ENCODE results near the gene KCNQ5. TPM values are rescaled to one million over a fixed set of nuclear protein-coding genes. Genes with fewer than 3 reads are reported as not detected.

Gene KCNQ5
- total RNA-seq, 8 experiments from 2014 or later = 0.17 to 18.5 (median 1.7) TPM

DNA sequence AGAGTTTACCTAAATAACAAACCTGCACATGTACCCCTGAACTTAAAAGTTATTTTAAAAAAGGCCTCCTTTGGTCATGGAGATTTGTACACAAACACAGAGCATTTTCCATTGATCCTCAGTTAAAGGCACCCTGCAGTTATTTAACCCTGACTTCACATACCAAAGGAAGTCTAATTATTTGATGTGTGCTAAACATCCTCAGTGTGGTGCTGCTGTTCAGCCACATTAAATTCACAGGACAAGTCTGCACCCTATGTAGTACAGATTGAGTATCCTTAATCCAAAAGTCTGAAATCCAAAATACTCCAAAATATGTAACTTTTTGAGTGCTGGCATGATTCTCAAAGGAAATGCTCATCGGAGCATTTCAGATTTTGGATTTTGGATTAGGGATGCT is 21.4 kb downstream of the KCNQ5 start:
- in situ Hi-C loops (cut with MboI; ENCODE audit: low pct_unique_long_range_greater_than_20kb in 2 of 9, low sequenced_read_pairs in 9 of 9, unreplicated experiment in 9 of 9) = loop anchor here in 1 of 9 experiments (25.0 kb wide), 1 partner anchor 494 kb away; no protein-coding TSS in a partner anchor
- Histone ChIP-seq H3K4me3 (no peak overlapping the region), H3K27ac (no peak overlapping the region), H3K4me1 (replicated peaks in 1 of 2) (no peaks in the 10 kb centered on the region)
- ATAC-seq (replicated peaks in 6 of 8) = peak in 1 of 8 experiments; percentile 24
- 40 to 100% (median 83%) methylated on average over 1 of the region's 1 CpG; no CpG with 5 or more reads in 3 of the 10 experiments for WGBS, 10 experiments

DNA sequence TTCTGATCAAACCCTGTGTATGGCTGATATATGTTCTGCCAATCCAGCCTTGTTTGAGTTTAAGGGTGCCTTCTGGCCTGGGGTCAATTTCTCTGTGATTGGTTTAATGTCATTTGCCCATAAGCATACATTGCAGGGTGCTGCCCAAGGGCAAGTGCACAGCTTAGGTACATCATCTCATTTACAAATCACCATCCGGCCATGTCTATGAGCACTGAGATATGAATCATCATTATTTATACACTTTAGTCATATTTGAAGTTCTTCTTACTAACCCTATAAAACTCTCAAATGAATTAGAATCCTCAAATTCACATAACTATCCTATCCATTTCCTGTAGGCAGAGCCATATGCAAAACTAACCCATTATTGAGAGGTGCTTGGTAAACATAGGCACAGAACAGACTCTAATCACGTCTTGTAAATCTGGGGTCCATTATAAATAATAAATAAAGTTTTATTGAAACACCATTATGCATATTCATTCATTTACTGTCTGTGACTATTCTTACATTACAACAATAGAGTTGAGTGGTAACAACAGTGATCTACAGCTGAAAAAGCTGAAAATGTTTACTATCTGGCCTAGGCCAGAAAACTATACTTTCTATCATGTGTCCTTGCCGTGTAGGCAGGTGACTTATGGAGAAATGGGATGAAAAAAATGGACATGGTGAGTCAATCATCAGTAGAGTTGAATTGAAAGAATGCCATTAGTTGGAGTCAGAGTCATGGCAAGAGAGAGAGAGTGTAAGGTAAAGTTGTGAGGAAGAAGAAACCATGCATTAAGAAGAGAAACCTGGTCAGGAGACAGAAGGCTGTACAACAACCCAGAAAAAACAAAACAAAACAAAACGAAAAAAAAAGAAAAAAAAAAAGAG is 25.0 kb downstream of the KCNQ5 start:
- no peaks in the 10 kb centered on the region for H3K4me1 ChIP-seq (replicated peaks in 1 of 2)
- in situ Hi-C loops (cut with MboI; ENCODE audit: low pct_unique_long_range_greater_than_20kb in 2 of 9, low sequenced_read_pairs in 9 of 9, unreplicated experiment in 9 of 9) = loop anchor here in 1 of 9 experiments (25.0 kb wide), 1 partner anchor 490 kb away; no protein-coding TSS in a partner anchor
- H3K27ac ChIP-seq = no peak overlapping the region
- H3K4me3 ChIP-seq = no peak overlapping the region
- ATAC-seq (replicated peaks in 6 of 8) = no peak
- 15 to 87% (median 50%) methylated on average over 1 to 4 of the region's 4 CpGs for WGBS, 10 experiments

DNA sequence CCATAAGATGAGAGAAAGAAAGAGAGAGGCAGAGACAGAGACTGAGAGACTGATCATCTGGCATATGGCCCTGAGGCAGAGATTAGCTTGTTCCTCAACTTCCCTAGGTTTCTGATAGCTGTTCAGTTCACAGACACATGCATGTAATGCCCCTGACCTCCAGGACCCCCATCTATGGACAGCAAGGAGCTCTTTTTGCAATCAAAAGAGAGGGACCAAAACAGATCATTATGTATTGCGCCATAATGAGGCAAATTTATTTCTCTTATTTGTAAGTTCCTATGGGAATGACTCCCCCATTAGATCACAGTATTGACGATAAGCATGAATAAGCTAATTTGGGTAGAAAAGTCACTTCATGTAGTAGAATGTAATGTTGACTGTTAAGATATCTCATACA is 25.6 kb downstream of the KCNQ5 start:
- Histone ChIP-seq H3K4me3 (no peak overlapping the region), H3K4me1 (replicated peaks in 1 of 2) (no peaks in the 10 kb centered on the region), H3K27ac (no peak overlapping the region)
- ATAC-seq (replicated peaks in 6 of 8) = no peak
- in situ Hi-C loops (cut with MboI; ENCODE audit: low pct_unique_long_range_greater_than_20kb in 2 of 9, low sequenced_read_pairs in 9 of 9, unreplicated experiment in 9 of 9) = loop anchor here in 1 of 9 experiments (25.0 kb wide), 1 partner anchor 490 kb away; no protein-coding TSS in a partner anchor
- 67 to 100% (median 96%) methylated on average over 1 to 2 of the region's 2 CpGs; no CpG with 5 or more reads in 2 of the 10 experiments for WGBS, 10 experiments

DNA sequence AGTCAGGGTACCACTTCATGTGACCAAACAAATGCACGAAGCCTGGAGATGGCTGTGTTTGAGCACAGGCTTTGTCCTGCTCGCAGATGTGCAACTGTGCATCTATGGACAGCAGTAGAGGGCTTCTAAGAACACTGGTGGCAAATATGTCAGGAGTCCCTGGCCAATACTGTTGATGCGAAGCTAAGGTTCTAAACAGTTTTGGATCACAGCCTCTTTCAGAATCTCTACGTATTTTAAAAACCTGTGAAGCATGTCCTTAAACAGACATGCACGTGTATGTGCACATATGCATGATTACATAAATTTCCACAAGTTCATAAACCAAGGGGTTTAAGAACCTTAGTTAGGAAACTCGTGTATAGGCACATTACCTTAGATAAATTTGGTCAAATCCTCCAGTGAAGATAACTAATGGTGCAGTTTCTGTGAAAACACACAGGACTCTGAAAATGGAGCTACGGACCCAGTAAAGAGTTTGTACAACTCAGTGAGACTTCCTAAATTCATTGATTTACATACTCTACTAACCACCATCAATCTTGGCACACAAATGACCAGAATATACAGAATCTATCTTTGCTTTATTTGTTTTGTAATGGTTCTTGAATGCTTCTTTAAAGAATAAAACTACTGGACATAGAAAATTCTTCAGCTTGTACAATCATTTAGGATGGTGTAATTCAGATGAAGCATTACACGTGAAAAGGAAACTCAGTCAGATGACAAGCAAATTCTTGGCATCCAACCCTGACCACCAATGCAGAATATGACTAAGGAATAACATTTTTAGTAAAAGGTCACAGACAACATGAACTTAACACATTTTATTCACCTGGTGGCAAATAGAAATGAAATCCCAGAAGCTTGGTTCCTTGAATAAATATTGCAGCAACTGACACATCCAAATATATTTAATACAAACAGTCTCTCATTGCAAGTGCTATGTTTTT is 27.4 kb downstream of the KCNQ5 start:
- no peak overlapping the region for H3K4me3 ChIP-seq
- in situ Hi-C loops (cut with MboI; ENCODE audit: low pct_unique_long_range_greater_than_20kb in 2 of 9, low sequenced_read_pairs in 9 of 9, unreplicated experiment in 9 of 9) = loop anchor here in 1 of 9 experiments (25.0 kb wide), 1 partner anchor 488 kb away; no protein-coding TSS in a partner anchor
- peak in 3 of 8 experiments; percentile 34 to 48 (median 47) for ATAC-seq (replicated peaks in 6 of 8)
- H3K4me1 ChIP-seq (replicated peaks in 1 of 2) = no peaks in the 10 kb centered on the region
- 15 to 100% (median 60%) methylated on average over 1 to 6 of the region's 8 CpGs; no CpG with 5 or more reads in 1 of the 10 experiments for WGBS, 10 experiments
- H3K27ac ChIP-seq = no peak overlapping the region

DNA sequence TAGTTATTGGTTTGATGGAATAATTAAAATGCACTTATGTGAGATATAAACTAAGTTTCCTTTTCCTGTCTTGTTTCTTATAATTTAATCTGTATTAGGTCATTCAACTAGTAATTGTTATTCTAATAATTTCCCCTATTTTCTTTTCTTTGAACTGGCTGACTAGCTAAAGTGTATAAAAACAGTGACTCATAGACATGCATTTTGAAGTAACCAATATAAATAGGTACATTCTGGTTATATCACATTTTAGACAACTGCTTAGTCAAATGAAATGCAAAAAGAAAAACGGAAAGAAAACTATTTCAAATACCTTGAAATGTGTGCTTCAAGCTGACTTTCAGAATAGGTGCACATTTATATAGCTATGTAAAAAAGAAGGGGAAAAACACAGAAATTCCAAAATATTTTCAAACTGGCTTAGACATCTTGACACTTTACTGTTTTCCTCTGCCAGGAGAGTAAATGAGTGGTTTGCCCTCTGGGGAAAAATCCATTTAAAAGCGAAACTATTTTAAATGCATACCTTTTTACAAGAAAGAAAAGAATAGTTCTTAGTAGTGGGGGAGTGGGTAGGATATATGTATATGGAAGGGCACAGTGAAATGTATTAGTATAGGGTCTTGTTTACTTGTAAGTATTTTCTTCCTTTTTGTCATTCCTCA is 28.3 kb downstream of the KCNQ5 start:
- WGBS, 10 experiments = 0 to 81% (median 31%) methylated on average over 1 to 2 of the region's 2 CpGs
- Histone ChIP-seq H3K4me1 (replicated peaks in 1 of 2) (no peaks in the 10 kb centered on the region), H3K4me3 (no peak overlapping the region), H3K27ac (no peak overlapping the region)
- ATAC-seq (replicated peaks in 6 of 8) = peak in 2 of 8 experiments; percentile 5 to 6
- in situ Hi-C loops (cut with MboI; ENCODE audit: low pct_unique_long_range_greater_than_20kb in 2 of 9, low sequenced_read_pairs in 9 of 9, unreplicated experiment in 9 of 9) = no loop called here

DNA sequence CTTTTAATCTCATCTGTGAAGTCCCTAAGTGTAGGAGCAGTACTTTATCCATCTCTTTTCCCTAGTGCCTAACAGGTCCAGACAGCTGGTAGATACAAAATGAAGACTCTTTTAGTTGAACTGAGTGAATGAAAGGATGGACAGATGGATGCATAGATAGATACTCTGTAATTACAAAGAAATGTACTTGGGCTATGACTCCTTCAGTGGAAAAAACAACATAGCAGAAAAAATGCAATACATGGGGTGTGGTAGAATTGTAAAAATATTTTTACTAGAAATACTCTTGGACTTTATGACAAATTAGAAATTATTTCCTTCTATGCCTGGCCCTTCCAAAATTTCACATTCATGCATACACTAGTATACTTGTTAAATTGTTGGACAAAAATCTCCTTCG is 29.3 kb downstream of the KCNQ5 start:
- WGBS, 10 experiments = 0 to 100% (median 60%) methylated on average over 1 of the region's 1 CpG; no CpG with 5 or more reads in 1 of the 10 experiments
- H3K27ac ChIP-seq = no peak overlapping the region
- H3K4me3 ChIP-seq = no peak overlapping the region
- ATAC-seq (replicated peaks in 6 of 8) = peak in 3 of 8 experiments; percentile 49 to 67 (median 59)
- in situ Hi-C loops (cut with MboI; ENCODE audit: low pct_unique_long_range_greater_than_20kb in 2 of 9, low sequenced_read_pairs in 9 of 9, unreplicated experiment in 9 of 9) = no loop called here
- no peaks in the 10 kb centered on the region for H3K4me1 ChIP-seq (replicated peaks in 1 of 2)

DNA sequence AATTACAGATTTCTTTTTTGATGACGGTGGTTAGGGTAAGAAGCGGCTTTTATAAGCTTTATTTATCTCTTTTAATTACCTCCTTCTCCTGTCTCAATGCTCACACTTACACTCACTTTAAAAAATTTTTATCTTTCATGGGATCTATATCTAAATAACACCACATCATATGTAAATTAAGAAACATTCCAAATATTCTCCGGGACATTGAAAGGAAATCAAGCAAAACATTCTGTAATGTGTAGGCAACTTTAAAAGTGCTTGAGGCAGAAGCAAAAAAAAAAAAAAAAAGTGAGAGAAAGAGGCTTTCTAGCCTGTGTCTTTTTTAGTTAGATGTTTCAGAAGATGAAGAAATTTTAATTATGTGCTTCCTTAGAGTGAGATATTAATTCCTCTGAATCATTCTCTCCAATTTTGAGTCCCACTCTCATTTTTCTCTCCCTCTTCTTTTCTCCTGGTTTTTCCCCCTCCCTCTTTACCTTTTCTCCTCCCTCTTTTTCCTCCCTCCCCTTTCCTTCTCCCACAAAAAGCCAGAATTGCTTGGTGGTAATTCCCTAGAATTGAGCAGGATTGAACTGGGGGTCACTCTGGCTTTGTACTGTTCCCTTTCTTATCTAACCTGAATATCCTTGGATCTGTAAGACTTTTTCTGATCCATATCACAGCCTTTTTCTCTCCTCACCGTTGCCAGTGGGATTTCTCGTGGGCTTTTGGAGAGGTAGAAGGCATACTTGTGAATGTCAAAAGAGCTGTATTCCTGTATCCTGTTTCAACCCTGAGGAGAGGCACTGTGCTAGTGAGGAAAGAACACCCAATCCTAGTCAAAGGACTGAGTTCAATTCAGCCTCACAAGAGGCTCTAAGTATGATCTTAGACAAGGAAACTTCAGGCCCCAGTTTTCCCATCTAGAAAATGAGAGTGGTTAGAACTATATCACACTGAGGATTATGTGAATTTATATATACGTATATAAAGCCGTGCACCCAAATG is 30.4 kb downstream of the KCNQ5 start:
- ATAC-seq (replicated peaks in 6 of 8) = peak in 1 of 8 experiments; percentile 17
- no peaks in the 10 kb centered on the region for H3K4me1 ChIP-seq (replicated peaks in 1 of 2)
- H3K27ac ChIP-seq = no peak overlapping the region
- no peak overlapping the region for H3K4me3 ChIP-seq
- in situ Hi-C loops (cut with MboI; ENCODE audit: low pct_unique_long_range_greater_than_20kb in 2 of 9, low sequenced_read_pairs in 9 of 9, unreplicated experiment in 9 of 9) = no loop called here
- WGBS, 10 experiments = 24 to 82% (median 72%) methylated on average over 2 to 7 of the region's 7 CpGs

DNA sequence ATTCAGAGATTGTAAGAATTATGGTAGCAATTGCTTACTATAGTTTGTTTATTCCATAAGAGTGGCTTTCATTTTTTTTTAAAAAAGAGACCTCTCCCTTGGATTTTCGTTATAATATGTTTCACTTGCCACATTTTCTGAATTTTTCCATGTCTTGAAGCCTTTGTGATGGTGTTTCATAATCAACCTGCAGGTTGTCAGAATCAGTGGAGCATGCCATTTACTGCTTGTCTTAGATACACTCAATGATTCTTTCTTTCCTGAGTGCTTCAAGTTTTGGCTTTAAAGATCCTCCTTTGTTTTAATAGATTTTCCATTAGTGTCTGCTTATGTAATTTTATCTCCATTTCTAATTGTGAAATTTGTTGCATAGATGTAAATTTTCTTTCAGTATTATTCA is 31.2 kb downstream of the KCNQ5 start:
- no peak for ATAC-seq (replicated peaks in 6 of 8)
- in situ Hi-C loops (cut with MboI; ENCODE audit: low pct_unique_long_range_greater_than_20kb in 2 of 9, low sequenced_read_pairs in 9 of 9, unreplicated experiment in 9 of 9) = no loop called here

DNA sequence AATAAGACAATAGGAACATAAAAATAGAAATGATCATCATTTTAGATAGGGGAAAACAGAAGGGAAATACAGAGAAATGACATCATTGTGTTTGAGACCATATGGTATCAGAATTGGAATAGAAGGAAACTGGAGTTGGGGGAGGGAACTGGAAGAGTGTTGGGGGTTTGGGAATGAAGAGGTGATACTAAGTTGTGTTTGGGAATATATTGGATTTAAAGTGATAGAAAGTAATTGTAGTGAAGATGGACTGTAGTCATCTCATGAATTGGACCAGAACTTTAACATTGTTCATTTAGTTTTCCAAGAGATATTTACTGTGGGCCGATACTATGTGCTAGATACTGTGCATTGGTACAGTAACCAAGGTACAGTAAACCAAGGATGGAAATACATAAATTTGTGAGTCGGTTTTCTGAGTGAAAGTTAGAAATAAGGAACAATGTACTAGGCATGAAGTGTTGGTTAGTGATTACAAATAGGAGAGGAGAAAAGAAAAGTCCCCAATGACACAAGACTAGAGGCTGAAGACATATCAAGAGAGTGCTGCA is 32.3 kb downstream of the KCNQ5 start:
- in situ Hi-C loops (cut with MboI; ENCODE audit: low pct_unique_long_range_greater_than_20kb in 2 of 9, low sequenced_read_pairs in 9 of 9, unreplicated experiment in 9 of 9) = no loop called here
- ATAC-seq (replicated peaks in 6 of 8) = no peak
- no peaks in the 10 kb centered on the region for H3K4me1 ChIP-seq (replicated peaks in 1 of 2)
- no peak overlapping the region for H3K27ac ChIP-seq
- WGBS, 10 experiments = 29 to 100% (median 75%) methylated on average over 1 to 2 of the region's 2 CpGs
- H3K4me3 ChIP-seq = no peak overlapping the region

More for the DNA sequence above, 31.2 kb downstream of the KCNQ5 start:
- Histone ChIP-seq H3K4me1 (replicated peaks in 1 of 2) (no peaks in the 10 kb centered on the region), H3K27ac (no peak overlapping the region), H3K4me3 (no peak overlapping the region)
- 17 to 67% (median 55%) methylated on average over 1 of the region's 1 CpG; no CpG with 5 or more reads in 2 of the 10 experiments for WGBS, 10 experiments

DNA sequence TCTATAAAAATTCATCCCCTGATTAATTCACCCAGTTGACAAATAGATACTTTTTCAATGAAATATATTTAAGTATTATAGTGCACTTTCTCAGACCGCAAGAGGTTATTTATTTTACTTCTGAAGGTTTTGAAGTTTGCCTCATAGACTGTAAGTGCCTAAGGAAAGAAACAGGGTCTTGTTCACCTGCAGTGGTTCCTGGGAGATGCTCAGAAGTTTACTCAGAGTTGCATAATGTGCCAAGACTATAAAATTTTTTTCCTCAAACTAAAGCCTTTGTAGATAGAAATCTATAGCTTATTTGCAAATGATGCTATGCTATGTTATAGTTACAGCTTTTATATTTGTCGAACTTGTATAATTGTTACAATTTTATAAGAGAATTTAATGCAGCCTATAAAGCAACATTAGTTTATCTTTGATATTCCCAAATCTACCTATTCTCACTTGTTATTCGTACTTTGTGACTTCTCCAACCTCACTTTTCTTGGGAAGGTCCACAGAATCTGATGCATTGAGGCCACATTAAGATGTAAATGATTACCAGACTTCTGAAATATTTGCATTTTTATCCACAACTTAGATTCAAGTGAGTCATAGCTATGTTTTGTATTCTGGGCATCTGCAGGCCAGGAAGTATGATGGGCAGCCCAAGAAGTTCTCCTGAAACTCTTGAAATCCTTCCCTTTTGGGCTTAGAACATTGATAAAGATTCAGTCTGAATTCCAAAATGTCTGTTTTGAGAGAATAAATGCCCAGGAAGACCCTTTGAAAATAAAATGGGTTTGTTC is 35.7 kb downstream of the KCNQ5 start:
- in situ Hi-C loops (cut with MboI; ENCODE audit: low pct_unique_long_range_greater_than_20kb in 2 of 9, low sequenced_read_pairs in 9 of 9, unreplicated experiment in 9 of 9) = no loop called here
- peak in 3 of 8 experiments; percentile 89 to 98 (median 97) for ATAC-seq (replicated peaks in 6 of 8)
- 13 to 100% (median 83%) methylated on average over 1 to 3 of the region's 3 CpGs for WGBS, 10 experiments
- Histone ChIP-seq H3K27ac (no peak overlapping the region), H3K4me1 (replicated peaks in 1 of 2) (no peaks in the 10 kb centered on the region), H3K4me3 (no peak overlapping the region)

DNA sequence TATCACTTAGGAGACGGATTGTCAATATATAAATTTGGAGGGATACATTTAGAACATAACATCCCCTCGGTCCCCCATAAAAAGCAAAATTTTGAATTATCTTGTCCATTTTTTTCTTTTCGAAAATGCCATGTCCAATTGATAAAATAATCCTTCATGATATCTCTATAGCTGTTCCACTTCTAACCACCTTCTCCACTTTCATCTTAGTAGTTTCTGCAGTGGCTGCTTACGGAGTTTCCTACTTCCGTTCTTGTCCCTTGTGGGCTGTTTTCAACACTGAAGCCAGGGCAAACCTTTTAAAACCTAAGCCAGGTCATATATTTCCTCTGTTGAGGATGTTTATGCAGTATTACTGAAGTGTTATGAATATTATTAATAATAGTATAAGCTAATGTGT is 37.9 kb downstream of the KCNQ5 start:
- no peak for ATAC-seq (replicated peaks in 6 of 8)
- 60 to 100% (median 89%) methylated on average over 1 to 5 of the region's 5 CpGs; no CpG with 5 or more reads in 1 of the 10 experiments for WGBS, 10 experiments
- Histone ChIP-seq H3K4me3 (no peak overlapping the region), H3K27ac (no peak overlapping the region), H3K4me1 (replicated peaks in 1 of 2) (no peaks in the 10 kb centered on the region)
- in situ Hi-C loops (cut with MboI; ENCODE audit: low pct_unique_long_range_greater_than_20kb in 2 of 9, low sequenced_read_pairs in 9 of 9, unreplicated experiment in 9 of 9) = no loop called here

Measured in motor neuron (in vitro differentiated cells).